PFSK-1 (cell line): ENCODE results near the gene FYN.

Source experiments
- FOXP2 ChIP-seq: optimal IDR thresholded peaks from 2 replicates; pipeline ENCODE3; 2011; ENCODE audit warnings: borderline replicate concordance, control low read depth, inconsistent platforms; ENCODE audit not compliant: insufficient read depth; ENCODE audit errors: extremely low read length, extremely low read depth
- POLR2AphosphoS5 ChIP-seq: IDR thresholded peaks from 2 replicates; pipeline ENCODE4 v1.6.1; 2012; ENCODE audit warnings: low read depth, mild to moderate bottlenecking, control low read depth, low read length, moderate library complexity
- TAF1 ChIP-seq: IDR thresholded peaks from 2 replicates; pipeline ENCODE4 v1.6.1; 2012; ENCODE audit warnings: low read length, control low read depth, borderline replicate concordance; ENCODE audit not compliant: insufficient read depth

DNA sequence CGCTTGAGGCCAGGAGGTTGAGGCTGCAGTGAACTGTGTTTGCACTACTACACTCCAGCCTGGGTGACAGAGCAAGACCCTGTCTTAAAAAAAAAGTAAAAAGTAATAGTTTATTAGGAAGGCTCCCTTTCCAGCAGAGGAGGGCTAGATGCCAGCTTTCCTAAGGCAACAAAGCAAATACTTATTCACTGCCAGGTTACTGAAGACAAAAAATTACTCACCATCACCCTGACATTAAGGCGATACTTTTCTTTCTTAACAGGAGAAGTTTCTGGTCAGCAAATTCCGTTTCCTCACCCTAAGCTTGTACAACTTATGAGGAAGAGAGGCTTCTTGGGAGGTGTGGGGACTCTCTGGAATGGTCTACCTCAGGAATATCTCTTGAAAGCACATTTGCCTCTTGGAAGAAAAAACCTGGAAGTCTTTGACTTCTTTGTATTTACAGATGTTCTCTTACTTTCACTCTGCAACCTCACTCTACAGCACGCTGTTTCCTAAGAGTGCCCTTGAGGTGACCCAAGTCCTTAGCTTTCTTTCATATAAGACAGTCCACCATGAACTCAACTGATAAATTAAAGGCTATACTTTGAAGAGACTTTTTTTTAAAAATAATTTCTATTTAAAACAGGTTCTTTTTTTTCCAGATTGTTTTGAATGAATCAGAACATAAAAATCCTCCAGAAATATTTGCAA, 214.6 kb downstream of the FYN start:
- no peak for TF ChIP-seq TAF1
- TF ChIP-seq POLR2AphosphoS5: no peak
- TF ChIP-seq FOXP2: no peak
